Measurements from ENCODE around the gene DEPDC1B. TPM values are rescaled to one million over a fixed set of nuclear protein-coding genes. Genes with fewer than 3 reads are reported as not detected.

Gene DEPDC1B
- total RNA-seq, 4 donors from 2014 or later, result 0.31 to 3.8 (median 1.5) TPM

DNA sequence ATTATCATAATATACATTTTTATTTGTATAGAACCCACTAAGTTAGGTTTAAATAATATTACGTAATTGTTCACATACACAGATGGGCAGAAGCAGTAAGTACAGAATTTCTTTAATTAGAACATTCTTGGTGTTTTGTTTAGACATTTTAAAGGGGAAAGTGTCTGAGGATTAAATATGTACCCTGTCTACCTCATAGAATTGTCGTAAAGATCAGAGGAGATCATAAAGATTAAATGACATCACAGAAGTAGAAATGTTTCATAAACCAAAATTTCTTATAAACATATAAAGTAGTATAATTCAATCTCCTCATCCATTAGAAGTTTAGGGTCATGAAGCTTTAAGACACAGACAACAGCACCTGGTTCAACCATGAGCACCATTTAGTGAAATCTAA lies 20.1 kb downstream of the DEPDC1B start:
- ATAC-seq (ENCODE audit: low FRiP score) (no peak), DNase-seq (ENCODE audit: low spot score) (no peak)
- TF ChIP-seq, protein P1, sequence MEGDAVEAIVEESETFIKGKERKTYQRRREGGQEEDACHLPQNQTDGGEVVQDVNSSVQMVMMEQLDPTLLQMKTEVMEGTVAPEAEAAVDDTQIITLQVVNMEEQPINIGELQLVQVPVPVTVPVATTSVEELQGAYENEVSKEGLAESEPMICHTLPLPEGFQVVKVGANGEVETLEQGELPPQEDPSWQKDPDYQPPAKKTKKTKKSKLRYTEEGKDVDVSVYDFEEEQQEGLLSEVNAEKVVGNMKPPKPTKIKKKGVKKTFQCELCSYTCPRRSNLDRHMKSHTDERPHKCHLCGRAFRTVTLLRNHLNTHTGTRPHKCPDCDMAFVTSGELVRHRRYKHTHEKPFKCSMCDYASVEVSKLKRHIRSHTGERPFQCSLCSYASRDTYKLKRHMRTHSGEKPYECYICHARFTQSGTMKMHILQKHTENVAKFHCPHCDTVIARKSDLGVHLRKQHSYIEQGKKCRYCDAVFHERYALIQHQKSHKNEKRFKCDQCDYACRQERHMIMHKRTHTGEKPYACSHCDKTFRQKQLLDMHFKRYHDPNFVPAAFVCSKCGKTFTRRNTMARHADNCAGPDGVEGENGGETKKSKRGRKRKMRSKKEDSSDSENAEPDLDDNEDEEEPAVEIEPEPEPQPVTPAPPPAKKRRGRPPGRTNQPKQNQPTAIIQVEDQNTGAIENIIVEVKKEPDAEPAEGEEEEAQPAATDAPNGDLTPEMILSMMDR (IDR thresholded peaks at IDR 0.05), result no peak

DNA sequence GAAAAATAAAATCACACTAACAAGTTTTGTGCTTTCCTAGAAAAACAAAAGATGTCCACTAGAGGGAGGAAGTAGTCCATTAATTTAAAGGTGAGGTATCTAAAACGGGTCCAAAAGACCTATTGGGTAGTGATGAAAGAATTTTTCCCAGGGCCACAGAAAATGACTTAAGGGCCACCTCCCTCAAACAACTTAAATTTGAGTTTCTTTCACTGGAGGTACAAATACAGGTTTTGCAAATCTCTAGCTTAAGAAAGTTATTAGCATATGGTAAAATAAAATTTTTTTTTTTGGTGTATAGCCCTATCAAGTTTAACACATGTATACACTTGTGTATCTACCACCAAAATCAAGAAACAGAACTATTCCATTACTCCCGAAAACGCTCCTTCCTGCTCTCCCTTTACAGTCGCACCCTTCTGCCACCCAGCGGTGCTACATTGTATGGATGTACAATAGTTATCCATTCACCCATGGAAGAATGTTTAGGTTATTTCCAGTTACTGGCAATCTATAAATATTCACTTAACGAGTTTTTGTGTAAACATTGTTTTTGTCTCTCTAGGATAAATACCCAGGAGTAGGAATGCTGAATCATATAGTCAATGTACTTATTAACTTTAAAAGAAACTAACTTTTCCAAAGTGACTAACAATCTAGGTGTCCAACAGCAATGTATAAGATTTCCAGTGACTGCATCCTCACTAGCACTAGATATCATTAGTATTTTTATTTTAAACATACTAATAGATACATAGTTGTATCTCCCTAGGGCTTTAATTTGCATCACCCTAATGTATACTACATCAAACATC lies 21.9 kb downstream of the DEPDC1B start:
- DNase-seq (ENCODE audit: low spot score) (no peak), ATAC-seq (ENCODE audit: low FRiP score) (no peak)
- TF ChIP-seq, protein P1 (IDR thresholded peaks at IDR 0.05), result no peak

DNA sequence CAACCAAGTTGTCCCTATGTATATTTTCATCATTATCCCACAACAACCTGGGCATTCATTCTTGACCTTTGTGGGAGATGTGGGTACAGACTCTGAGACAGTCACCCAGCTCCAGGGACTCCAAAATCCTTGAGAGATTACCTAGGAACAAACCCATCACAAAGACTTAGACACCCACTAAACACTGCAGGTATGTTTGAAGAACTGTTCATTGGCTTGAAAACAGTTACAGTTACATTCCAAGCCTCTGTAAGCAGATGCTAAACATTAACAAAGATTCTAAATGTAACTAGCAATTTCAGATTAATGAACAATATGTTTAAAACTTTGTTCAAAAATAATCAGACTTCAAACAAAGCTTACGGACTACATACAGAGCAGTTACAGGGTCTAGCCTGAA lies 24.7 kb downstream of the DEPDC1B start:
- TF ChIP-seq, protein P1 (IDR thresholded peaks at IDR 0.05), result no peak
- DNase-seq (ENCODE audit: low spot score) (no peak), ATAC-seq (ENCODE audit: low FRiP score) (no peak)

DNA sequence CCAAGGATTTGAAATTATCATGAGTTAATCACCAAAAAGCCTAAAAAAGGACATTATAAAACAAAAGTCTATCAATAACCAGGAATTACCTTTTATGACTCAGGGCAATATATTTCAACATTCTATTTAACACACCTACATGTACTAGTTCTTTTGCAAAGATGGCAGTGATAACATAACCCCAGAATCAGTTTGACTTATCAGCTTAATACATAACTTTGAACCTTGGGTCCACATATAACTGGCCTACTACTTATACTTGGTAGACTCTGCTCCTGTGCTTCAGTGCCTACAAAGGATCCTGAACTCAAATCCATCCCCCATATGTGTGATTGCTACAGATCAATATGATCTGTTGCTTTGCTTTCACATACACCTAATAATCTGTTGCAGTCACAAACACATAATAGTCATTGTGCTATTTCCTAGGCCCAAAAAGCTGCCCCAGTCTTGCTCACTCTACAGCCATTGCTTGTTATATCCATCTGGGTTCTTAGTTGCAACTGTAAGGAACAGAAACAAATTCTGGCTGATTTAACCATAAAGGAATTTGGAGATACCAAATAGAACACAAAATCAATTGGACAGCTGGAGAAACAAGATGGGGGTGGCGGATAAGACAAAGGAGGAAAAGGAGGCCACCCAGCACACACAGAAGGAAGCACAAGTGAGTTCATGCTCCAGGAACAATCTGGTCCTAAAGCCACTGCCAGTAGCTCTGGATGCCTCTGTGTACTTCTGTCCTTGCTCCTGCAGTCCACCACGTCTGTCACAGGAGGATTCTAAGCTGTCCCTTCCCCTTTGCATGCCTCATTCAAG lies 25.5 kb downstream of the DEPDC1B start:
- ATAC-seq (ENCODE audit: low FRiP score) (no peak), DNase-seq (ENCODE audit: low spot score) (no peak)
- TF ChIP-seq, protein P1 (IDR thresholded peaks at IDR 0.05), result no peak

DNA sequence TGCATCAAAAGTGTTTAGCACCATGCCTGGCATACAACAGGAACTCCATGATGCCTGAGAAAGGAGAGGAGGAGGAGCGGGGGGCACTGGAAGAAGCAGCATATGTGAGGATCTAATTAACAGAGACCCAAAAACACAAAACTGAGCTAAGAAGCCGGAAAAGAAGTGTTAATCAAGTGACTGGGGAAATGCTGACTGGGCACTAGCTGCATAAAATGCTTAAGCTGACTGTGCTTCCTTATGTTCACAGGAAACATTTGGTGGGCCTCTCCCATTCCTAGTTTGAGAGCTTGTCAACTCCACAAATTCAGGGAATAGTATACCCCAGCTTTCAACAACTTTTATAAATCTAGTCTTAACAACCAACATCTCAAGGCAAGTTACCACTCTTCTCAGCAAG lies 26.6 kb downstream of the DEPDC1B start:
- ATAC-seq (ENCODE audit: low FRiP score) (no peak), DNase-seq (ENCODE audit: low spot score) (no peak)
- TF ChIP-seq, protein P1 (IDR thresholded peaks at IDR 0.05), result no peak

DNA sequence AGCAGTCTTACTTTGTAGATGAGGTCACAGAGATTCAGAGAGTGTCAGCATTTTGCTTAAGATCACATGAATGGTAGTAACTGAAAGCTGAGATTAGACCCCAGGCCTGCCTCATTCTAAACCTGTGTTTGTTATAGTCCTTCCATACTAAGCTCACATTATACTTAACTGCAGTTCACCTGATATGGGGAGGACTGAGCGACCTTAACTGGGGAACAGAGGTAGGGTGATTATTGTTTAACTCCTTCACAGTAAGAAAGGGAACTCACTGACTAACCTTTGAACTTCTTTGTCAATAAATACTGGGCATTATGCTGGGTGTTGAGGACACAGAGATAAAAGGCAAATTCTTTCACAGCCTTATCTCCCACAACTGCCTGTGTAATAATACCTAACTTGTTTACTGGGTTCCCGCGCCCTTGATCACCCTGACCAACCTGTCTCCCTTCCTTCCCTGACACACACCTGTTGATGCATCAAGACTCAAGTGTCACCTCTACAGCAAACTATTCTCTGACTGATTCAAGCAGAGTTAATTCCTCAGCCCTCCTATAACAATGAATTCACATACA lies 27.2 kb downstream of the DEPDC1B start:
- no peak for ATAC-seq (ENCODE audit: low FRiP score)
- TF ChIP-seq, protein P1 (IDR thresholded peaks at IDR 0.05), result no peak
- DNase-seq (ENCODE audit: low spot score), result no peak
